HG03039 (cell line): Measurements from ENCODE around the gene ATPAF1.
"Not testable (repeated sequence)": the region's sequence is repeated elsewhere in the genome, so short reads cannot be mapped to it uniquely, and the experiment has no call there.

Experiments used
- ATAC-seq: cut with Tn5 transposase; IDR thresholded peaks from one replicate; pipeline ENCODE4 v1.9.1; 2021; ENCODE audit warnings: mild to moderate bottlenecking, moderate library complexity; ENCODE audit not compliant: unreplicated experiment

ATPAF1 gene, protein sequence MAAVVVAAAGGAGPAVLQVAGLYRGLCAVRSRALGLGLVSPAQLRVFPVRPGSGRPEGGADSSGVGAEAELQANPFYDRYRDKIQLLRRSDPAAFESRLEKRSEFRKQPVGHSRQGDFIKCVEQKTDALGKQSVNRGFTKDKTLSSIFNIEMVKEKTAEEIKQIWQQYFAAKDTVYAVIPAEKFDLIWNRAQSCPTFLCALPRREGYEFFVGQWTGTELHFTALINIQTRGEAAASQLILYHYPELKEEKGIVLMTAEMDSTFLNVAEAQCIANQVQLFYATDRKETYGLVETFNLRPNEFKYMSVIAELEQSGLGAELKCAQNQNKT

GRCh38 chr1:46667782-46668760 lies at the start of gene ATPAF1:
ATPAF1 (minus strand) TSS chr1:46668364; CDS start chr1:46668322, 42 bp downstream.
- peak; percentile 67 for ATAC-seq

GRCh38 chr1:46717654-46718053 lies 49.5 kb upstream of the ATPAF1 start:
- ATAC-seq: no peak

DNA sequence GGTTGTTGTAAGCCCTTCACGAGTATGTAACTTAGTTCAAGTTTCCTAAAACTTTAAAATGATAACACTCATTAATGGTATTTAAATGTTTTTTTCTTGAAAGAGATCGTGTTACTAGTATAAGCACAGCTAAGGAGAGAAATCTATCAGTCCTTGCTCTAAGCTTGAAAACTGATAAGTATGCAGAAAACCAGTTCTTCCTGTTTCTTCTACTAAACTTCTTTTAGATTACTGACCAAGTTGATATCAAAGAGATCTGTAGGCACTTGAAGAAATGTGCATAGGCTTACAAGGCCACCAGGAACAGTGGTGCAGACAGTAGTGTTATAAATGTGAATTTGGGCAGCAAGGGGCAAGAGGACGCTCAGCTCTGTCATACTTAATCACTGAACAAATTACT lies 46.8 kb upstream of the ATPAF1 start:
- ATAC-seq: no peak

- no peak for ATAC-seq
Measured at GRCh38 chr1:46708121-46708520, 40.0 kb upstream of the ATPAF1 start.

GRCh38 chr1:46705408-46705807 lies 37.2 kb upstream of the ATPAF1 start:
- ATAC-seq: no peak

GRCh38 chr1:46703927-46704641 lies 35.9 kb upstream of the ATPAF1 start:
- no peak for ATAC-seq

DNA sequence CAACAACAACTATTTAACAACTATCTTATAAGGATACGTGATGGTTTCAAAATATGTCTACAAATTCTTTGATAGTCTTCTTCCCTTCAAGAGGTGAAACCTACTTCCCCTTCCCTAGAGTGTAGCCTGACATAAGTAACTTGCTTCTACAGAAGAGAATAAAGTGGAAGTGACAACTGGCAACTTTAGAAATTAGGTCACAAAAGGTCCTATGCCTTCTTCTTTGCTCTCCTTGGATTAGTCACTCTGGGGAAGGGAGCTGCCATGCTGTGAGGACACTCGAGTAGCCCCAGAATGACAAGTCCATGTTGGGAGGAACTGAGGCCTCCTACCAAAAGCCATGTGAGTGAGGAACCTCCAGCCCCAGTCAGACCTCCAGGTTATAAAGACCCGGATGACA lies 31.5 kb upstream of the ATPAF1 start:
- ATAC-seq: no peak

- no peak for ATAC-seq
Measured at GRCh38 chr1:46697053-46697452, 28.9 kb upstream of the ATPAF1 start.

DNA sequence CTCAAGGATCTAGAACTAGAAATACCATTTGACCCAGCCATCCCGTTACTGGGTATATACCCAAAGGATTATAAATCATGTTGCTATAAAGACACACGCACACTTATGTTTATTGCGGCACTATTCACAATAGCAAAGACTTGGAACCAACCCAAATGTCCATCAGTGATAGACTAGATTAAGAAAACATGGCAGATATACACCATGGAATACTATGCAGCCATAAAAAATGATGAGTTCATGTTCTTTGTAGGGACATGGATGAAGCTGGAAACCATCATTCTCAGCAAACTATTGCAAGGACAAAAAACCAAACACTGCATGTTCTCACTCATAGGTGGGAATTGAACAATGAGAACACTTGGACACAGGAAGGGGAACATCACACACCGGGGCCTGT lies 26.5 kb upstream of the ATPAF1 start:
- ATAC-seq: not testable (repeated sequence)

- no peak for ATAC-seq
Measured at GRCh38 chr1:46692811-46693770, 24.9 kb upstream of the ATPAF1 start.

GRCh38 chr1:46691997-46692790 lies 24.0 kb upstream of the ATPAF1 start:
- ATAC-seq: no peak

- no peak for ATAC-seq
Measured at GRCh38 chr1:46690931-46691421, 22.8 kb upstream of the ATPAF1 start.

DNA sequence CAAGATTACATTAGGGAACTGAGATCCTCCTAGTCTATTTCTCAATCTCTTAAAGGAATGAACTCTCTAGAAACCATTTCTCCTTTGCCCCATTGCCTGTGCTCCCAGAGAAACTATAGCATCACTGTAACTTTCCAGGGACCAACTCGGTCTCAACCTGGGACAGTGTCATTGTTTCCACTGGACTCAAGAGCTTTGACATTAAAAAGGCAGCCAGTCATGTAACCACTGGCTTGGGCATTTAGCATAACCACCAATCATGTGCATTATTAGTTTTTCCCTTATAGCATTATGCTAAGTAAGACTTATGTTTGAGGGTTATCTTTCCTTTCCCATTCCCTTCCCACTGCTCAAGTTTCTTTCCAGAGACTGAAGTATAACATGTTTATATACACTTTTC lies 21.7 kb upstream of the ATPAF1 start:
- no peak for ATAC-seq

DNA sequence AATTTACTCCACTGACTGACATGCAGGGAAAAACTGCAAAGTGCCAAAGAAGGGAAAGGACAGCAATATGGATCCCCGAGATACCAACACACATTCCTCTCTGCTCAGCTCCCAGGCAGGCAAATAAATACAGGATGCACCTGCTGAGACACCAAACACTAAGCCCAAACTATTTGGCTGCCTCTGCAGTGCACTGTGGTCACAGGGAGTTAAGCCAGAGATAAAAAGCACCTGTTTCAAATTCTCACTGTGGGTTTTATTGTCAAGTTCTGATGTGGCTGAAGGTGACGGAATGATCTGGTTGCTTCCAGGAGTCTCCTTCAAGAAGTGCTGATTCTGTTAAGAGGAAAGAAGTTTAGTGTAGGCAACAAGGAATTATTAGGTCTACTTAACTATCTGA lies 21.2 kb upstream of the ATPAF1 start:
- ATAC-seq: no peak

- no peak for ATAC-seq
Measured at GRCh38 chr1:46687921-46688509, 19.9 kb upstream of the ATPAF1 start.

DNA sequence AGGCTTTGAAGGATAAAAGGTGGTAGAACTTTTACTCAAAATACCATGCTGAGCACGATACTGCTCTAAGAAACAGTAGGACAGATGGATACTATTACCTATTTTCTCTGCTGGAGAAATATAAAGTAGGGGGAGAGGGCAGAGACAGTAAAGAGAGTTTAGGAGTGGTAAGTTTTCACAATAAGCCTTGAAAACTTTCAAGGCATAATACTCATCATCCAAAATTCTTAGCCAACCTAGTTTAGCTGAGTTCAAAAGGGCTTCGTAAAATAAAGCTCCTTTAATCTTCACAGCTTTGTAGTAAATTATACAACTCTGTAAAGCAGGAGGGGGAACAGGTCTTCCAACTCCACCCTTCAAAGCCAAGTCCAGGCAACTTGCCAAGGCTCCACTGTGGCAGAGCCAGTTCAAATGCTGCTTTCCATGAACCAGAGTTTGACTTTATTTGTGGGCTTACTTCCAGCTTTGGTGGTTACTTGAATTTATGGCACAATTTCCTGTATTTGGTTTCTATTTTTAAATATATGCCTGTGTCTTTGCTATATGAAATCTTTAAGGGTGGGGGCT lies 19.0 kb upstream of the ATPAF1 start:
- ATAC-seq: no peak

DNA sequence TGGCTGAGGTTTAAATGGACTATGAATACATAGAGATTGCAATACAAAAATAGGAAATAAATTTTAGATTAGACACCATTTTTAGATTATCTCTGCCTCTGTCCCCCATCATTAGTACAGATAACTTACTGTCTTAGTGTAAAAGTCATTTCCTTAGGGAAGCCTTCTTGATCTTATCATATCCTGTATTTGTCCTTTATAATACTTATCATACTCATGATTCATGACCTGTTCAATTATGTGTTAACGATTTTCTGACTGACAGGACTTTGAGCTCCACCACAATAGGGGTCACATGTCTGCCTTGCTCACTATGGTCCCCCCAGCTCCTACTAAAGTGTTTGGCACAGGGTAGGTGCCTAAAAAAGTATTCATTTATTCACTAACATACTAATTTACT lies 18.1 kb upstream of the ATPAF1 start:
- no peak for ATAC-seq

GRCh38 chr1:46684670-46685069 lies 16.5 kb upstream of the ATPAF1 start:
- no peak for ATAC-seq
